KMS-11 (cell line): ENCODE measurements around the gene MON2.

Experiments used
- H2AFZ ChIP-seq: fragments of 200-600 bp; sonication (generic); 2 replicates; pipeline ENCODE4 v1.6.1; 2016; ENCODE audit warnings: antibody characterized with exemption, mixed run types, low read depth
- H3K27ac ChIP-seq: fragments of 200-600 bp; sonication (generic); 2 replicates; pipeline ENCODE4 v1.6.1; 2016; ENCODE audit warnings: mild to moderate bottlenecking, mixed run types
- H3K27me3 ChIP-seq: fragments of 200-600 bp; sonication (generic); 2 replicates; pipeline ENCODE4 v1.6.1; 2017; ENCODE audit warnings: mild to moderate bottlenecking, low read depth, mixed run types, moderate library complexity; ENCODE audit not compliant: insufficient read depth
- H3K36me3 ChIP-seq: fragments of 200-600 bp; sonication (generic); 2 replicates; pipeline ENCODE4 v1.6.1; 2017; ENCODE audit warnings: mild to moderate bottlenecking, mixed run types; ENCODE audit not compliant: insufficient read depth
- H3K4me1 ChIP-seq: fragments of 200-600 bp; sonication (generic); 2 replicates; pipeline ENCODE4 v1.6.1; 2016; ENCODE audit warnings: mild to moderate bottlenecking, low read depth, mixed run types; ENCODE audit not compliant: poor library complexity, severe bottlenecking
- H3K4me2 ChIP-seq: fragments of 200-600 bp; sonication (generic); 2 replicates; pipeline ENCODE4 v1.7.0; 2016; ENCODE audit warnings: mild to moderate bottlenecking, mixed run types
- H3K4me3 ChIP-seq: fragments of 200-600 bp; sonication (generic); IDR thresholded peaks from 2 replicates; pipeline ENCODE4 v1.6.1; 2017; ENCODE audit warnings: low read depth, low read length, mixed read lengths; ENCODE audit not compliant: insufficient read depth
- H3K79me2 ChIP-seq: fragments of 200-600 bp; sonication (generic); 2 replicates; pipeline ENCODE4 v1.6.1; 2016; ENCODE audit warnings: low read depth, mixed run types; ENCODE audit not compliant: insufficient read depth
- H3K9ac ChIP-seq: fragments of 200-600 bp; sonication (generic); 2 replicates; pipeline ENCODE4 v1.6.1; 2016; ENCODE audit warnings: mild to moderate bottlenecking, mixed run types
- H4K20me1 ChIP-seq: fragments of 200-600 bp; sonication (generic); 2 replicates; pipeline ENCODE4 v1.6.1; 2016; ENCODE audit warnings: mild to moderate bottlenecking, mixed run types; ENCODE audit not compliant: insufficient read depth
- TF ChIP-seq, protein P1 (sequence below): fragments of 200-600 bp; sonication (generic); conservative IDR thresholded peaks from 2 replicates; pipeline ENCODE4 v1.6.1; 2017; ENCODE audit warnings: low read depth, mild to moderate bottlenecking, antibody characterized with exemption, low read length, moderate library complexity, mixed read lengths

The MON2 gene

DNA sequence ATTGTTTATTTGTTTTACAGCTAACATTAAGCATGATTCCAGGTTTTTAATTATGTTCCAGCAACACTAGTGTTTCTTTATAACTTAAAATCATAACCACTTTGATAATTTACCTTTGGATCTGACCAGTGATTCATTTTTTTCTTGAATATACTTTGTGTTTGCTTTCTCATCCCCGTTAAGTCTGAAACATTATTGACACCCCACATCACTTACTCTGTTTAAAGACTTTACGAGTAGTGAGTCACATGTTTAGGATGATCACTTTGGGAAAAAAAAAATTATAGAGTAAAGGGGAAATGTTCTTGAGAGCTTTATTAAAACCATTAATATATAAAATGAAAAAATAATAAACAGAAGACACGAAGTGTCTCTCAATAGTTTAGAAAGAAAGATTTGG, 132.2 kb downstream of the MON2 start:
- H3K9ac ChIP-seq = no peak overlapping the region
- no peak overlapping the region for H2AFZ ChIP-seq
- no peak overlapping the region for H3K4me3 ChIP-seq
- no peaks in the 10 kb centered on the region for H3K27me3 ChIP-seq
- H3K27ac ChIP-seq = no peak overlapping the region
- H3K4me1 ChIP-seq = peaks cover 19% of the 10 kb centered on the region
- H3K4me2 ChIP-seq = no peak overlapping the region
- TF ChIP-seq, protein P1, sequence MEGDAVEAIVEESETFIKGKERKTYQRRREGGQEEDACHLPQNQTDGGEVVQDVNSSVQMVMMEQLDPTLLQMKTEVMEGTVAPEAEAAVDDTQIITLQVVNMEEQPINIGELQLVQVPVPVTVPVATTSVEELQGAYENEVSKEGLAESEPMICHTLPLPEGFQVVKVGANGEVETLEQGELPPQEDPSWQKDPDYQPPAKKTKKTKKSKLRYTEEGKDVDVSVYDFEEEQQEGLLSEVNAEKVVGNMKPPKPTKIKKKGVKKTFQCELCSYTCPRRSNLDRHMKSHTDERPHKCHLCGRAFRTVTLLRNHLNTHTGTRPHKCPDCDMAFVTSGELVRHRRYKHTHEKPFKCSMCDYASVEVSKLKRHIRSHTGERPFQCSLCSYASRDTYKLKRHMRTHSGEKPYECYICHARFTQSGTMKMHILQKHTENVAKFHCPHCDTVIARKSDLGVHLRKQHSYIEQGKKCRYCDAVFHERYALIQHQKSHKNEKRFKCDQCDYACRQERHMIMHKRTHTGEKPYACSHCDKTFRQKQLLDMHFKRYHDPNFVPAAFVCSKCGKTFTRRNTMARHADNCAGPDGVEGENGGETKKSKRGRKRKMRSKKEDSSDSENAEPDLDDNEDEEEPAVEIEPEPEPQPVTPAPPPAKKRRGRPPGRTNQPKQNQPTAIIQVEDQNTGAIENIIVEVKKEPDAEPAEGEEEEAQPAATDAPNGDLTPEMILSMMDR = no peak
- H3K79me2 ChIP-seq = peaks cover 1% of the 10 kb centered on the region; the same call in 1 of the 2 replicates
- no peaks in the 10 kb centered on the region for H4K20me1 ChIP-seq
- H3K36me3 ChIP-seq = no peaks in the 10 kb centered on the region

DNA sequence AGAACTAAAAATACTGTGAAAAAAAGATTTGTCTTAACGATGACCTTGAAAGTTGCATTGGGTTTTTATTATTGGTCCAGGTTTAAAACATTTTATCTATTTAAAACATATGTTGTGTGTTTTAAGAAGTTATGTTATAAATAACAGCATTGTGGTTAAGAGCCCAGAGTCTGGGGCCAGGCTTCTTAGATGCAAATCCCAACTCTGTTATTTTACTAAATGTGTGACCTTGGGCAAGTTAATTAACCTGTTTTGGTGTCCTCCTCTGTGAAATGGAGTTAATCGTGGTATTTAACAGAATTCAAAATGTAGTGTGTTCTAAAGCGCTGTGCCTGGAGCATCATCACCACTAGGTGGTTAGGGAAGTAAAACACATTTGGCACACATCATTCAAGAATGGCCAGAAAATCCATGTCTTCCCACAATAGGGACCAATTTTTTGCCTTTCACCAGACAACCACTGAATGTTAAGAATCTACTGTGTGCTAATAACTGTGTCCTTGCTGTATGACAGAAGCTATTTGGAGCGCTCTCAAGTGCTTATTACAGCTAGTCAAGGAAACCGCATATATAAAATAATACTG, 133.3 kb downstream of the MON2 start:
- no peaks in the 10 kb centered on the region for H3K27me3 ChIP-seq
- no peak overlapping the region for H3K27ac ChIP-seq
- no peak overlapping the region for H2AFZ ChIP-seq
- H3K79me2 ChIP-seq = peaks cover 12% of the 10 kb centered on the region
- TF ChIP-seq, protein P1 = no peak
- no peaks in the 10 kb centered on the region for H3K36me3 ChIP-seq
- peaks cover 26% of the 10 kb centered on the region for H3K4me1 ChIP-seq
- H4K20me1 ChIP-seq = no peaks in the 10 kb centered on the region
- H3K9ac ChIP-seq = no peak overlapping the region
- H3K4me3 ChIP-seq = no peak overlapping the region
- no peak overlapping the region for H3K4me2 ChIP-seq

DNA sequence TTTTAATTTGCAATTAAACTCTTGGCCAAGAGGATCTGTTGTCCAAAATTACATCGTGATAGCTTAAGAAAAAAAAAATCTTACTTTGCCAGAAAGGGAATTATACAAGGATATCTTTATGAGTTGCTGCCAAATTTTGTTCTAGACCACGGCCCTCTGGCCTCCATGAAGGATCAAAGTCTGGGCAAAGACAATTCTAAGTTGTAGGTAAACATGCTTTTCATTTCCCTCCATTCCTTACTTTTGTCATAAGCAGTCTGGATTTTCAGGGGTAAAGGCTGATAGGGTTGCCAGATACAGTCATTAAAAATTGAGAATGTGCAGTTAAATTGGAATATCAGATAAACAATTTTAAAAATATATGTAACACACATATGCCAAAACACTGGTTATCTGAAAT, 135.1 kb downstream of the MON2 start:
- Histone ChIP-seq H3K79me2 (peaks cover 26% of the 10 kb centered on the region), H3K27me3 (no peaks in the 10 kb centered on the region), H4K20me1 (no peaks in the 10 kb centered on the region), H3K9ac (peak overlapping the region; percentile 99), H3K4me2 (peak overlapping the region; percentile 87), H2AFZ (peak overlapping the region; percentile 63), H3K27ac (peak overlapping the region; percentile 100), H3K4me3 (no peak overlapping the region), H3K4me1 (peaks cover 34% of the 10 kb centered on the region), H3K36me3 (no peaks in the 10 kb centered on the region)
- TF ChIP-seq, protein P1 = no peak

DNA sequence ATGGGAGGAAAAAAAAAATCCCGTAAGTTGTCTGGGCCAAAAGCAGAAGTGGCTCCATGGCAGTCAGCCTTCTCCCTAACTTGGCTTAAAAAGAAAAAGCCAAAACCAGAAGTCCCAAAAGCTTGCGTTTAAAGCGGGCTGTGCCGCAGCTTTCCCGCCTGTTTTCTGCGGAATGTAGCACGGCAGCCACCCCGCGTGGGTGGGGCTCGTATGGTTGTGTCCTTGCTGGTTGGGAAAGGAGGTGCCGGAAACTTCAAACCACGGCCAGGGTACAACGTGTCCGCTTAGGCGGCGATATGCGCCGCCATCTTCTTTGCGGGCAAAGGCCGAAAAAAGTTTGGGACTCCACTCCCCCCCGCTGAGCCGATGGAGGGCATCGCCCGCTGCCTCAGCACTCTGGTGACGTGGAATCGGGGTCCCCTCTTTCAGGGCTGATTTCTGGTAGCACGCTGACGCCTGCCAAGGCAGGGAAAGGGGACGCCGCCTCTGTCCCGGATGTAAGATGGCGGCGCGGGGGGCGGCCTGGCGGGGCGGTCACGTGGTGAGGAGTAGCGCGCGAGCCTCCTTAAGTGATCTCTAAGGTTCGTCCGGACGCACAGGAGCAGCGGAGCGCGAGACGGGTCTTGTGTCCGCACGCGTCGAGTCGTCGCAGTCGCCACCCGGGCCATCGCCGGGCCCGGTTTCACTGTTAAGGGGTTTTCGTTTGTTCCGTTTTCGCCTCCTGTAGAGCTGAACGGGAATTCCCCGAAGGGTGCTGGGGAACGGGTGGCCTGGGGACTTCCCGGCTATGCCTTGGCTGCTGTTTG, 135.8 kb downstream of the MON2 start:
- Histone ChIP-seq H3K27ac (peak overlapping the region; percentile 100), H3K4me1 (peaks cover 34% of the 10 kb centered on the region), H3K27me3 (no peaks in the 10 kb centered on the region), H3K4me3 (no peak overlapping the region), H4K20me1 (no peaks in the 10 kb centered on the region), H3K9ac (peak overlapping the region; percentile 99), H3K36me3 (no peaks in the 10 kb centered on the region), H3K79me2 (peaks cover 26% of the 10 kb centered on the region), H3K4me2 (peak overlapping the region; percentile 87), H2AFZ (peak overlapping the region; percentile 63)
- TF ChIP-seq, protein P1 = no peak
